ENCODE results near the gene C17orf114.

The C17orf114 gene

DNA sequence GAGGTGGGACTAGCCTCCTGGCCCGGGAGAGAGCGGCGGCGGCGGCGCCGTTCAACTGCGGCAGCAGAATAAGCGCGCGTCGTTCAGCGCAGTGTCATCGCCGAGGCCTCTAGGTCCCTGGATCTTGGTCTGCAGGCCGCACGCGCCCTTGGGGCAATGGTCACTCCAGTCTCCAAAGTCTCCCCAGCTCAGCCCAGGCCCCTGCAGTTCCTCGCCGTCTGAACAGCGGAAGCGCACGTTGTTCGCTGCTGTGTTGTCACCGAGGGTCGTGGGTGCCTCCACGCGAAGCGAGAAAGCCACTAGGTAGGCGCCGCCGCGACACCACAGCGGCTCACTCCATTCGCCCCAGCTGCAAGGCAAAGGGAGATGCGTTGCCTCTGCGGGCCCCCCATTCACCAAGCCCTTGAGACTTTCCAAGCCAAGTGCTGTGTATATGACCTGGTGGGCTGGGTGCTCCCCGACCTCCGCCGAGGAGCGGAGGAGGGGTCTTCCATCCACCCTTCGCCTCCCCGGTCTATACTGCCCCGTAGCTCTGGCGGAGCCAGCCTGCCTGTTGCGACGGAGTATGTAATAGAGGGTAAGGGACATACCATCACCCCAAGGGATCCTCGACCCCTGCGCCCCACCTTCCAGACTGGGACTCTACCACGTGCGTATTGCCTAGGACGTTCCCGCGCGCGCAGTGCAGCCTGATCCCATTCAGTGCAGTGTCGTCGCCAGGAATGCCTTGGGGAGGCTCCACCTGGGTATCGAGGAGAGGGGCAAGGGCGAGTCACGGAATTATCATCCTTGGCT, 16.6 kb downstream of the C17orf114 start:
- Mint-ChIP-seq H3K36me3 (peaks cover 0 to 2% (median 0%) of the 10 kb centered on the region in 3 donors), H3K4me3 (peak overlapping the region in 6 of 7 donors; percentile 19 to 65 (median 48)), H3K27ac (no peak overlapping the region), H3K9me3 (peaks cover 0 to 2% (median 0%) of the 10 kb centered on the region in 5 donors), H3K4me1 (peaks cover 14 to 29% (median 18%) of the 10 kb centered on the region in 3 donors), H3K27me3 (peaks cover 53 to 55% of the 10 kb centered on the region in 2 donors)
- no peak for DNase-seq
- Histone ChIP-seq H3K4me3 (ENCODE audit: low read length) (no peak overlapping the region), H3K9me3 (ENCODE audit: low read length) (no peaks in the 10 kb centered on the region), H3K4me1 (ENCODE audit: insufficient read depth, low read length) (peaks cover 20% of the 10 kb centered on the region), H3K36me3 (ENCODE audit: insufficient read depth, low read length) (no peaks in the 10 kb centered on the region), H3K27me3 (ENCODE audit: insufficient read depth, low read length, poor library complexity, severe bottlenecking) (peaks cover 23% of the 10 kb centered on the region), H3K27ac (ENCODE audit: low read depth, low read length) (no peak overlapping the region)
- CTCF ChIA-PET, result interaction anchor here (0.9 to 4.1 kb wide), 3 partner anchors 71 to 91 kb away, joined by 3 to 15 read pairs (median 4); partner anchors contain the start of gene ARRB2
- POLR2A ChIA-PET, result no interaction called here

DNA sequence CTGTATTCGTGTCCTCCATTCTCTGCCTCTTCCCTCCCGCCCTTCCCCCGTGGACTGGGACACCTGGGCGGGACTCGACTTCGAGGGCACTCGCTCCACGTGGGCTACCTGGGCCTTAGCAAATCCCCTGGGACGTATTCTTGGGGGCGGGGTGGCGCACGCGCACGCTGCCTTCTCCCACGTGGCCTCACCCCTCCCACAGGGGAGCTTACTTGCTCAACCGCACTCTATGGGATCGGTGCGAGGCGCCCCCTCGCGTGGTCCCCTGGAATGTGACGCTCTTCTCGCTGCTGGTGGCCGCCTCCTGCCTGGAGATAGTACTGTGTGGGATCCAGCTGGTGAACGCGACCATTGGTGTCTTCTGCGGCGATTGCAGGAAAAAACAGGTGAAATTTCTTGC, 19.5 kb downstream of the C17orf114 start:
- no peak overlapping the region for H3K27ac Mint-ChIP-seq
- no peaks in the 10 kb centered on the region for H3K9me3 Mint-ChIP-seq
- H3K4me3 Mint-ChIP-seq, result no peak overlapping the region
- H3K9me3 ChIP-seq (ENCODE audit: low read length), result no peaks in the 10 kb centered on the region
- no peak for DNase-seq
- POLR2A ChIA-PET, result interaction anchor here (0.7 kb wide), 2 partner anchors 49 to 71 kb away, joined by 6 to 11 read pairs; no protein-coding TSS in a partner anchor
- H3K27me3 Mint-ChIP-seq, result peaks cover 48 to 65% of the 10 kb centered on the region in 2 donors
- H3K27me3 ChIP-seq (ENCODE audit: insufficient read depth, low read length, poor library complexity, severe bottlenecking), result peaks cover 23% of the 10 kb centered on the region
- H3K27ac ChIP-seq (ENCODE audit: low read depth, low read length), result no peak overlapping the region
- H3K4me1 ChIP-seq (ENCODE audit: insufficient read depth, low read length), result peaks cover 12% of the 10 kb centered on the region
- no peaks in the 10 kb centered on the region for H3K36me3 Mint-ChIP-seq
- H3K4me1 Mint-ChIP-seq, result peaks cover 10 to 22% (median 15%) of the 10 kb centered on the region in 3 donors
- no peak overlapping the region for H3K4me3 ChIP-seq (ENCODE audit: low read length)
- no peaks in the 10 kb centered on the region for H3K36me3 ChIP-seq (ENCODE audit: insufficient read depth, low read length)
- CTCF ChIA-PET, result no interaction called here

DNA sequence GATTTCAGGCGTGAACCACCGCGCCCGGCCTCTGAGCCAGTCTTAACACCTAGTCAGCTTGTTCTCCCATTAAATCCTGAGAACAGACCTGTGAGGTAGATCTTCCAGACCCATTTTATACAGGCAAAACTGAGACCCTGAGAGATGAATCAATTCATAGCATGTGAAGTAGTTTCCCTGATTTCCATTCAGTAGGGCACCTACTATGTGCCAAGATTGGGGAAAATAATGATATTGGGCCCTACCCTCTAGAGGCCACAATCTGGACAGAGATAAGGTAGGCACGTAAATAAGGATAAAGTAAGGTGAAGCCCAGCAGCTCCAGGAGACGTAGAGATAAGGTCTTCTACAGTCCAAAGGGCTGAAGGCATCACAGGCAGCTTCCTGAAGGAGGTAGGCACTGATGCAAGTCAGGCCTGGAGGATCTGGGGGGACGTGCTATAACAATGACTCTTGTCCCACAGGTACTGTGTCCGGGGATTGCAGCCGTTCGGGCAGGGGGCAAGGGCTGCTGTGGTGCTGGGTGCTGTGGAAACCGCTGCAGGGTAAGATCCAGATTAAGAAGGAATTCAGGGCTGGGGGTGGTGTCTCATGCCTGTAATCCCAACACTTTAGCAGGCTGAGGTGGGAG, 21.7 kb downstream of the C17orf114 start:
- Histone ChIP-seq H3K27ac (ENCODE audit: low read depth, low read length) (no peak overlapping the region), H3K9me3 (ENCODE audit: low read length) (no peaks in the 10 kb centered on the region), H3K4me1 (ENCODE audit: insufficient read depth, low read length) (peaks cover 2% of the 10 kb centered on the region), H3K4me3 (ENCODE audit: low read length) (no peak overlapping the region), H3K36me3 (ENCODE audit: insufficient read depth, low read length) (no peaks in the 10 kb centered on the region), H3K27me3 (ENCODE audit: insufficient read depth, low read length, poor library complexity, severe bottlenecking) (peaks cover 16% of the 10 kb centered on the region)
- Mint-ChIP-seq H3K36me3 (no peaks in the 10 kb centered on the region), H3K27ac (no peak overlapping the region), H3K9me3 (no peaks in the 10 kb centered on the region), H3K4me3 (no peak overlapping the region), H3K4me1 (peaks cover 0 to 3% (median 3%) of the 10 kb centered on the region in 3 donors), H3K27me3 (peaks cover 28 to 49% of the 10 kb centered on the region in 2 donors)
- ChIA-PET CTCF (interaction anchor here (0.7 to 4.7 kb wide), 3 partner anchors 8 to 156 kb away, joined by 3 to 28 read pairs (median 3); partner anchors contain the start of gene GLTPD2), POLR2A (no interaction called here)
- no peak for DNase-seq

DNA sequence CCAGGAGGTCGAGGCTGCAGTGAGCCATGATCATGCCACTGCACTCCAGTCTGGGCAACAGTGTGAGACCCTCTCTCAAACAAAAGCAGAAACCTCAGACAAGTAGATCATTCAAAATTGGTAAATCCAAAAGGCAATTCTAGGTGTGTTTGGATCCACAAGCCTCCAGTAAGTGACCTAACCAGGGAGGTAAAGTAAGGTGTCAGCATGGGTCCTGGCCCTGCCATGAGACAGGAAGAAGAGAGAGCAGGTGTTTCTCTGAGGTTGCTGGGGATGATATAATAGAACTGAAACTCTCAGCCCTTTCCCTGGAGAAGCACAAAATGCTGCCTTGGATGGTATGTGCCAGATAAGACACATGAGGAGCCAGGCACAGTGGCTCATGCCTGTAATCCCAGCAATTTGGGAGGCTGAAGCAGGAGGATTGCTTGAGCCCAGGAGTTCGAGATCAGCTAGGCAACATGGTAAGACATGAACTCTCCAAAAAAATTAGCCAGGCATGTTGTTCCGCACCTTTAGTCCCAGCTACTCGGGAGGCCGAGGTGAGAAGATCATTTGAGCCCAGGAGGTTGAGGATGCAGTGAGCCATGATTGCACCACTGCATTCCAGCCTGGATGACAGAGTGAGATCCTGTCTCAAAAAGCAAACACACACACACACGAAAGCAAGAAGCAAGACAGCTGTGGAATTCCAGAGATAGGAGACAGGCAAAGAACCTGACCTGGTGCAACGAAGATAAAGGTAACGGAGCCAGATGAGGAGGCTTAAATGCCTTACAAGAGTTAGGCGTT, 24.0 kb downstream of the C17orf114 start:
- H3K4me3 ChIP-seq (ENCODE audit: low read length), result no peak overlapping the region
- H3K9me3 ChIP-seq (ENCODE audit: low read length), result no peaks in the 10 kb centered on the region
- peaks cover 11 to 43% of the 10 kb centered on the region in 2 donors for H3K27me3 Mint-ChIP-seq
- no peaks in the 10 kb centered on the region for H3K36me3 ChIP-seq (ENCODE audit: insufficient read depth, low read length)
- DNase-seq, result no peak
- no peaks in the 10 kb centered on the region for H3K9me3 Mint-ChIP-seq
- no peaks in the 10 kb centered on the region for H3K4me1 Mint-ChIP-seq
- no peak overlapping the region for H3K4me3 Mint-ChIP-seq
- no peaks in the 10 kb centered on the region for H3K36me3 Mint-ChIP-seq
- H3K27me3 ChIP-seq (ENCODE audit: insufficient read depth, low read length, poor library complexity, severe bottlenecking), result no peaks in the 10 kb centered on the region
- POLR2A ChIA-PET, result no interaction called here
- no peak overlapping the region for H3K27ac Mint-ChIP-seq
- no peaks in the 10 kb centered on the region for H3K4me1 ChIP-seq (ENCODE audit: insufficient read depth, low read length)
- CTCF ChIA-PET, result interaction anchor here (4.7 kb wide), 1 partner anchor 12 kb away, joined by 28 read pairs; no protein-coding TSS in a partner anchor
- no peak overlapping the region for H3K27ac ChIP-seq (ENCODE audit: low read depth, low read length)

DNA sequence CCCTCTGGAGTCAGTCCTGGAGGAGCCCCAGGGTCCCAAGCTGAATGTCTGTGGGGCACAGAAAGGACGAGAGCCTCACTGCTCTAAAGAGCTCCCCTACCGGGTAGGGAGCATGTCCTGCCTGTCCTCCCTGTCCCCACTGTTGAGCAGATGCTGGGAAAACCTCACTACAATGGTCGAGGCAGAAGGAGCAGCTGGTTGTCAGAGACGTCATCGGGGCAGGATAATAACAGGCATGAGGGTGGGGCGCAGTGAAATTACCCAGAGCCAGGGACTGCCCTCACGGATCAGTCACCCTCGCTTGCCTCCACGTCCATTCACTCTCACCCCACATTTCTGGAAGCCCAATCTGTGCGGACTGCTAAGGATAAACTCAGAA, 29.9 kb downstream of the C17orf114 start:
- POLR2A ChIA-PET, result no interaction called here
- no peak overlapping the region for H3K4me3 Mint-ChIP-seq
- no peaks in the 10 kb centered on the region for H3K9me3 ChIP-seq (ENCODE audit: low read length)
- H3K36me3 Mint-ChIP-seq, result no peaks in the 10 kb centered on the region
- peaks cover 2 to 30% of the 10 kb centered on the region in 2 donors for H3K27me3 Mint-ChIP-seq
- H3K36me3 ChIP-seq (ENCODE audit: insufficient read depth, low read length), result no peaks in the 10 kb centered on the region
- CTCF ChIA-PET, result interaction anchor here (0.9 kb wide), 1 partner anchor 17 kb away, joined by 3 read pairs; no protein-coding TSS in a partner anchor
- no peaks in the 10 kb centered on the region for H3K4me1 ChIP-seq (ENCODE audit: insufficient read depth, low read length)
- H3K27ac ChIP-seq (ENCODE audit: low read depth, low read length), result no peak overlapping the region
- no peaks in the 10 kb centered on the region for H3K27me3 ChIP-seq (ENCODE audit: insufficient read depth, low read length, poor library complexity, severe bottlenecking)
- H3K4me3 ChIP-seq (ENCODE audit: low read length), result no peak overlapping the region
- no peak overlapping the region for H3K27ac Mint-ChIP-seq
- H3K9me3 Mint-ChIP-seq, result no peaks in the 10 kb centered on the region
- DNase-seq, result no peak
- H3K4me1 Mint-ChIP-seq, result peaks cover 4 to 7% (median 7%) of the 10 kb centered on the region in 3 donors

DNA sequence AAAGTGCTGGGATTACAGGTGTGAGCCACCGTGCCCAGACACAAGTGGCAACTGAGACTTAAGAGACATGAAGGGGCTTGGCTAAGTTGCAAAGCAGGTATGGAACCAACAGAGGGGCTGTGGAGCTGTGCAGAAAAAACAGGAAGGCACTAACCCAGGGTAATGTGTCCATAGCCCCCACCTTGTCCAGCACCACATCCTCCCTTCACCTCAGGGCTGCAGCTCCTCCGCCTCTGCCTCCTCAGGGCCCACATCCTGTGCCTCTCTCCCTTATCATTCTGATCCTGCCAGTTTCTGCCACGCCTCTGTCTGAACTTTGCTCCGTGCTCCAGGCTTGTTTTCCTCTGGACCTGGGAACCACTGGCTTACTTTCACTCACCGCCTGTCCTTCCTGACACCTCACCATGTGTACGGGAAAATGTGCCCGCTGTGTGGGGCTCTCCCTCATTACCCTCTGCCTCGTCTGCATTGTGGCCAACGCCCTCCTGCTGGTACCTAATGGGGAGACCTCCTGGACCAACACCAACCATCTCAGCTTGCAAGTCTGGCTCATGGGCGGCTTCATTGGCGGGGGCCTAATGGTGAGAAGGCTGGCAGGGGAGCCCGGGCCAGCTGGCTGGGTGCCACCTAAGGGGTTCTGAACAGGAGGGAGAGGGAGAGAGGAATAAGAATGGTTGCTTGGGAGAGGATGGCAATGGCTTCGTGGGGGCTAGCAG, 30.5 kb downstream of the C17orf114 start, which contains the start of gene TM4SF5:
TM4SF5 (plus strand) TSS at position 368 of the 716 bp plus-strand sequence; CDS start at position 405, 37 bp downstream.
- peaks cover 4 to 7% (median 7%) of the 10 kb centered on the region in 3 donors for H3K4me1 Mint-ChIP-seq
- Histone ChIP-seq H3K9me3 (ENCODE audit: low read length) (no peaks in the 10 kb centered on the region), H3K4me1 (ENCODE audit: insufficient read depth, low read length) (no peaks in the 10 kb centered on the region), H3K27me3 (ENCODE audit: insufficient read depth, low read length, poor library complexity, severe bottlenecking) (no peaks in the 10 kb centered on the region), H3K4me3 (ENCODE audit: low read length) (no peak within 1 kb of the TSS), H3K36me3 (ENCODE audit: insufficient read depth, low read length) (no peaks in the 10 kb centered on the region), H3K27ac (ENCODE audit: low read depth, low read length) (no peak within 1 kb of the TSS)
- H3K27me3 Mint-ChIP-seq, result peaks cover 2 to 30% of the 10 kb centered on the region in 2 donors
- H3K27ac Mint-ChIP-seq, result peak within 1 kb of the TSS in 3 of 8 donors; percentile 15 to 89 (median 73)
- H3K36me3 Mint-ChIP-seq, result no peaks in the 10 kb centered on the region
- H3K9me3 Mint-ChIP-seq, result no peaks in the 10 kb centered on the region
- CTCF ChIA-PET, result no interaction called here
- POLR2A ChIA-PET, result no interaction called here
- DNase-seq, result no peak
- H3K4me3 Mint-ChIP-seq, result peak within 1 kb of the TSS in 1 of 7 donors; percentile 28

DNA sequence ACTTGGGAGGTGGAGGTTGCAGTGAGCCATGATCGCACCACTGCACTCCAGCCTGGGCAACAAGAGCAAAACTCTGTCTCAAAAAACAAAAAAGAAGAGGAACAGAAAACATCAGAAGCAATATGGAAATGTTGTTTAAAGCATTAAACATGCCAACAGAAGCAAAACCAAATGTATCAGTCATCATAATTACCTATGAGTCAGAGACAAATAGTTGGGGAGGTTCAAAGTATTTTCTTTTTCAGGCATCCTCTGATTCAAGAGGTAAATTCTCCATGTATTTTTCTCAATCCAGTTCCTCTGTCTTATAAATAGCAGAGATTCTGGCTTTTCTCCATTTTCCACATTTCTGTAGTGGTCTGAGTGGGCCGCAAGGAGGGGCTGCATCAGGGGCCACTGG, 32.5 kb downstream of the C17orf114 start:
- Histone ChIP-seq H3K4me3 (ENCODE audit: low read length) (no peak overlapping the region), H3K36me3 (ENCODE audit: insufficient read depth, low read length) (no peaks in the 10 kb centered on the region), H3K9me3 (ENCODE audit: low read length) (no peaks in the 10 kb centered on the region), H3K27ac (ENCODE audit: low read depth, low read length) (no peak overlapping the region), H3K27me3 (ENCODE audit: insufficient read depth, low read length, poor library complexity, severe bottlenecking) (no peaks in the 10 kb centered on the region), H3K4me1 (ENCODE audit: insufficient read depth, low read length) (no peaks in the 10 kb centered on the region)
- Mint-ChIP-seq H3K4me3 (no peak overlapping the region), H3K4me1 (peaks cover 4 to 7% (median 7%) of the 10 kb centered on the region in 3 donors), H3K9me3 (no peaks in the 10 kb centered on the region), H3K27ac (no peak overlapping the region), H3K36me3 (no peaks in the 10 kb centered on the region), H3K27me3 (peaks cover 2 to 23% of the 10 kb centered on the region in 2 donors)
- DNase-seq, result no peak
- CTCF ChIA-PET, result interaction anchor here (0.7 kb wide), 1 partner anchor 1842 kb away, joined by 3 read pairs; no protein-coding TSS in a partner anchor
- POLR2A ChIA-PET, result no interaction called here

Data from CD8-positive, alpha-beta memory T cell (primary cell).